ENCODE results near the gene AFG1L. TPM values are rescaled to one million over a fixed set of nuclear protein-coding genes. Genes with fewer than 3 reads are reported as not detected.
A peak's percentile ranks its signal among the peaks of the same experiment; 100 is the strongest.

The AFG1L gene
- total RNA-seq, 2 donors from 2014 or later: 5.9 to 7.2 TPM

DNA sequence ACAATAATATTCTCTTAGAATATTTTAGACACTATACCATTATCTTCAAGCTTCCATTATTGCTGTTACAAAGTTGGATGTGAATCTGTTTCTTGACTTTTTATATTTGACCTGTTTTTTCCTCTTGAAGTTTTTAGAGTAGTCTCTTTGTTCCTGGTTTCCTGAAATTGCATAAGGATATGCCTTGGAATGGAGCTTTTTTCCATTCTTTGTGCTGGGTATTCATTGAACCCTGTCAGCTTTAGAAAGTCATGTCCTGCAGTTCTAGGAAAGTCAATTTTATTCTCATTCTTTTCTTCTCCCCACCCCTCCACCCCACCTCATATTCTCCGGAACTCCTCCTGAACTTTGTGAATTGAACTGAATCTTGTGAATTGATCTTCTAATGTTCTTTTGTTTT, 173.5 kb downstream of the AFG1L start:
- Mint-ChIP-seq H3K27ac (no peak overlapping the region), H3K27me3 (ENCODE audit: low read depth) (peaks cover 30% of the 10 kb centered on the region), H3K4me1 (ENCODE audit: low read depth) (peaks cover under 1% of the 10 kb centered on the region), H3K4me3 (no peak overlapping the region), H3K9me3 (no peaks in the 10 kb centered on the region), H3K36me3 (ENCODE audit: insufficient read depth in 2 of 2) (no peaks in the 10 kb centered on the region)
- DNase-seq (no peak), ATAC-seq (replicated peaks in 1 of 2) (no peak)

GRCh38 chr6:108469316-108469715, 174.5 kb downstream of the AFG1L start:
- Mint-ChIP-seq H3K4me1 (ENCODE audit: low read depth) (peaks cover 9% of the 10 kb centered on the region), H3K27ac (no peak overlapping the region), H3K4me3 (no peak overlapping the region), H3K9me3 (no peaks in the 10 kb centered on the region), H3K36me3 (ENCODE audit: insufficient read depth in 2 of 2) (no peaks in the 10 kb centered on the region), H3K27me3 (ENCODE audit: low read depth) (peaks cover 35% of the 10 kb centered on the region)
- no peak for ATAC-seq (replicated peaks in 1 of 2)
- DNase-seq: no peak

DNA sequence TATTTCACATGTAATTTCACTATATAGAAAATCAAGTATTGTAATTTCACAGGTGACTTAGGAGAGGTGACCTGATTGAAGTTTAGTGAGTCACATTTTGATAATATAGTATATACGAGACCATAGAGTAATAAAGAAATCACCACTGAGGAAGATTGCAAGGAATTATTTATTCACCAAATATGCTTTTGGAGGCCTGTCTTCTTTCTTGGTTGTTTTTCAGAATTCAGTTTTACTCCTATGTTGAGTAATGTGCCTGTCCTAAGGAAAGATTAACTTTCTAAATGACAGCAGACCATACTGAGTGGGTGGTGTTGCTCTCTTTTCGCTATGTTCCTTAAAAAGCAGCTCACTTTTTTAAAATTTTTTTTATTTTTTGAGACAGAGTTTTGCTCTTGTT, 178.3 kb downstream of the AFG1L start:
- Mint-ChIP-seq H3K4me1 (ENCODE audit: low read depth) (peaks cover 9% of the 10 kb centered on the region), H3K27ac (no peak overlapping the region), H3K27me3 (ENCODE audit: low read depth) (peaks cover 52% of the 10 kb centered on the region), H3K9me3 (no peaks in the 10 kb centered on the region), H3K36me3 (ENCODE audit: insufficient read depth in 2 of 2) (no peaks in the 10 kb centered on the region), H3K4me3 (no peak overlapping the region)
- ATAC-seq (replicated peaks in 1 of 2) (peak; percentile 63 to 67), DNase-seq (no peak)

- Mint-ChIP-seq H3K4me1 (ENCODE audit: low read depth) (peaks cover 9% of the 10 kb centered on the region), H3K9me3 (peaks cover 0 to 1% of the 10 kb centered on the region in 2 donors), H3K27ac (no peak overlapping the region), H3K27me3 (ENCODE audit: low read depth) (peaks cover 31% of the 10 kb centered on the region), H3K36me3 (ENCODE audit: insufficient read depth in 2 of 2) (peaks cover 0 to 4% of the 10 kb centered on the region in 2 donors), H3K4me3 (no peak overlapping the region)
- ATAC-seq (replicated peaks in 1 of 2): no peak
- DNase-seq: no peak
Measured at GRCh38 chr6:108476376-108476775, 181.5 kb downstream of the AFG1L start.

DNA sequence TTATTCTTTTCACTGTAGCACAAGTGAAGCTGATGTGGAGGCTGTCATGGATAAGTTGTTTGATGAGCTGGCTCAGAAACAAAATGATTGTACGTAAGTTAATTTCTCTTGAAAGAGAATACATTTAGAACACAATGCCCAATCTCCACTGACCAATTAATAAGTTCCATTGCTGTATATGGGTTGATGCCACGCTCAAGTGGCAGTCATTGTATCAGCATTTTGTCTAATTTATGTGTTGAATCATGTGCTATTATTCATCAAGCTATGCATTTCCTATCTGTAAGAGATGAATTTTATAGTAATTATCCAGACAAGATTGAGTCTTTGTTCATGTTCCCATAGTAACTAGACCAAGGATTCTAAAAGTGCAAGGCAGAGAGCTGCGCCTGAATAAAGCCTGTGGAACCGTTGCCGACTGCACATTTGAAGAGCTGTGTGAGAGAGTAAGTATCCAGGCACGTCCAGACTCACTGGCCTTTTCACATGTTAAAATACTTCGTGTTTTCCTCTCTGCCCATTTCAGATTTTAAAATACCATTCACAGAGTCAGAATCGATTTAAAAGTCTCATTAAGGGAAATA, 182.1 kb downstream of the AFG1L start:
- Mint-ChIP-seq H3K36me3 (ENCODE audit: insufficient read depth in 2 of 2) (peaks cover 0 to 6% of the 10 kb centered on the region in 2 donors), H3K27me3 (ENCODE audit: low read depth) (peaks cover 26% of the 10 kb centered on the region), H3K27ac (no peak overlapping the region), H3K4me1 (ENCODE audit: low read depth) (peaks cover 9% of the 10 kb centered on the region), H3K4me3 (no peak overlapping the region), H3K9me3 (peaks cover 0 to 1% of the 10 kb centered on the region in 2 donors)
- no peak for DNase-seq
- no peak for ATAC-seq (replicated peaks in 1 of 2)

GRCh38 chr6:108482559-108482958, 187.7 kb downstream of the AFG1L start:
- Mint-ChIP-seq H3K9me3 (peaks cover 0 to 5% of the 10 kb centered on the region in 2 donors), H3K27me3 (ENCODE audit: low read depth) (no peaks in the 10 kb centered on the region), H3K27ac (no peak overlapping the region), H3K36me3 (ENCODE audit: insufficient read depth in 2 of 2) (peaks cover 1 to 9% of the 10 kb centered on the region in 2 donors), H3K4me1 (ENCODE audit: low read depth) (no peaks in the 10 kb centered on the region), H3K4me3 (no peak overlapping the region)
- no peak for ATAC-seq (replicated peaks in 1 of 2)
- no peak for DNase-seq

DNA sequence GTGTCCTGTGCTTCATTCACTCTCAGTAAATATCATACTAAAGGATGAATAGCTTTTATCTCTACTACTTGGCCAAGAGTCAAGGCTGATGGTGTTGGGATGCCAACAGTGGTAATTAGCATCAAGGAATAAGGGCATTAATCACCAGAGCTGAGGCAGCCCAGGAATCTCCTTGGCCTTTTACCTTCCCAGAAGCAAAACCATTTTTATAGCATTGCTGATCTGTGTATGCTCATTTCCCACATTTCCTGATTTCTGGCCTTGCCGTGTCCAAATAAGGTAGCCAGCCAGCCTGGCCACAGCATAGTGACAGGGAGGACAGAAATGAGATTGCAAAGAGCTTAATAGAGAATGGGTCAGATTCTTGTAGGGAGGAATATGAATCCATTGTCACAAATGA, 189.2 kb downstream of the AFG1L start:
- no peak for DNase-seq
- peaks cover 0 to 5% of the 10 kb centered on the region in 2 donors for H3K9me3 Mint-ChIP-seq
- H3K4me1 Mint-ChIP-seq (ENCODE audit: low read depth): no peaks in the 10 kb centered on the region
- H3K4me3 Mint-ChIP-seq: no peak overlapping the region
- no peak overlapping the region for H3K27ac Mint-ChIP-seq
- no peaks in the 10 kb centered on the region for H3K27me3 Mint-ChIP-seq (ENCODE audit: low read depth)
- H3K36me3 Mint-ChIP-seq (ENCODE audit: insufficient read depth in 2 of 2): peaks cover 1 to 9% of the 10 kb centered on the region in 2 donors
- no peak for ATAC-seq (replicated peaks in 1 of 2)

DNA sequence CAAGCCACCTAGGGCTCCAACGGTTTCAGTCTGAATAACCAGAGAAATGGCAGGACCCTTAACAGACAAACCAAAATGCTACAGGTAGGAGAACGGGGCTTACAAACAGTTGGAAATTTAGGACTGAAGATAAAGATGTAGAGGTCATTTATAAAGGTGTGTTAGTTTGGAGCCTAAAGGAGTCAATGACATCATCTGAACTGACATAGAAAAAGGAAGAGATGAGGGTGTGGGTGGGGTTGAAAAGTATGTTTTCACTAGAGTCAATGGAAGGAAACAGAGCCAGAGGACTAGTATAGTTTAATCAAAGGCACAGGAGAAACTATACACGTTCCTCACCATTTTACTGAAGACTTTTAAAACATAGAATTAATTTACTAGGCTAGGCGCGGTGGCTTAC, 194.8 kb downstream of the AFG1L start:
- no peak overlapping the region for H3K4me3 Mint-ChIP-seq
- no peaks in the 10 kb centered on the region for H3K36me3 Mint-ChIP-seq (ENCODE audit: insufficient read depth in 2 of 2)
- DNase-seq (no peak), ATAC-seq (replicated peaks in 1 of 2) (no peak)
- H3K27ac Mint-ChIP-seq: no peak overlapping the region
- H3K9me3 Mint-ChIP-seq: no peaks in the 10 kb centered on the region
- H3K27me3 Mint-ChIP-seq (ENCODE audit: low read depth): no peaks in the 10 kb centered on the region
- H3K4me1 Mint-ChIP-seq (ENCODE audit: low read depth): no peaks in the 10 kb centered on the region

GRCh38 chr6:108492131-108492766, 197.4 kb downstream of the AFG1L start:
- no peak for ATAC-seq (replicated peaks in 1 of 2)
- no peak overlapping the region for H3K27ac Mint-ChIP-seq
- DNase-seq: peak in 1 of 2 donors; percentile 5
- H3K27me3 Mint-ChIP-seq (ENCODE audit: low read depth): no peaks in the 10 kb centered on the region
- no peak overlapping the region for H3K4me3 Mint-ChIP-seq
- H3K4me1 Mint-ChIP-seq (ENCODE audit: low read depth): no peaks in the 10 kb centered on the region
- H3K36me3 Mint-ChIP-seq (ENCODE audit: insufficient read depth in 2 of 2): no peaks in the 10 kb centered on the region
- no peaks in the 10 kb centered on the region for H3K9me3 Mint-ChIP-seq

- Mint-ChIP-seq H3K27me3 (ENCODE audit: low read depth) (no peaks in the 10 kb centered on the region), H3K36me3 (ENCODE audit: insufficient read depth in 2 of 2) (no peaks in the 10 kb centered on the region), H3K9me3 (no peaks in the 10 kb centered on the region), H3K4me3 (no peak overlapping the region), H3K27ac (no peak overlapping the region), H3K4me1 (ENCODE audit: low read depth) (no peaks in the 10 kb centered on the region)
- DNase-seq (no peak), ATAC-seq (replicated peaks in 1 of 2) (no peak)
Measured at GRCh38 chr6:108494434-108494833, 199.6 kb downstream of the AFG1L start.

GRCh38 chr6:108497883-108498282, 203.0 kb downstream of the AFG1L start:
- Mint-ChIP-seq H3K9me3 (no peaks in the 10 kb centered on the region), H3K27ac (no peak overlapping the region), H3K36me3 (ENCODE audit: insufficient read depth in 2 of 2) (no peaks in the 10 kb centered on the region), H3K27me3 (ENCODE audit: low read depth) (no peaks in the 10 kb centered on the region), H3K4me1 (ENCODE audit: low read depth) (no peaks in the 10 kb centered on the region), H3K4me3 (no peak overlapping the region)
- ATAC-seq (replicated peaks in 1 of 2): no peak
- peak; percentile 5 to 14 for DNase-seq

- no peak for DNase-seq
- H3K4me3 Mint-ChIP-seq: no peak overlapping the region
- H3K36me3 Mint-ChIP-seq (ENCODE audit: insufficient read depth in 2 of 2): no peaks in the 10 kb centered on the region
- H3K4me1 Mint-ChIP-seq (ENCODE audit: low read depth): no peaks in the 10 kb centered on the region
- ATAC-seq (replicated peaks in 1 of 2): no peak
- no peaks in the 10 kb centered on the region for H3K27me3 Mint-ChIP-seq (ENCODE audit: low read depth)
- H3K27ac Mint-ChIP-seq: no peak overlapping the region
- no peaks in the 10 kb centered on the region for H3K9me3 Mint-ChIP-seq
Measured at GRCh38 chr6:108501559-108501958, 206.7 kb downstream of the AFG1L start.

DNA sequence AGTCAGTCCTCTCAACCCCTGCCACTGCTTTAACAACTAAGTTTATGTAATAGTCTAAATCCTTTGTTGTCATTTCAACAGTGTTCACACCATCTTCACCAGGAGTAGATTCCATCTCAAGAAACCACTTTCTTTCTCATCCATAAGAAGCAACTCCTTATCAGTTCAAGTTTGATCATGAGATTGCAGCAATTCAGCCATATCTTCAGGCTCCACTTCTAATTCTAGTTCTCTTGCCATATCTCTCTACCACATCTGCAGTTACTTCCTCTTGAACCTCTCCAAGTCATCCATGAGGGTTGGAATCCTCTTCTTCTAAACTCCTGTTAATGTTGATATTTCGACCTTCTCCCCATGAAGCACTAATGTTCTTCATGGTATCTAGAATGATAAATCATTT, 208.0 kb downstream of the AFG1L start:
- Mint-ChIP-seq H3K4me3 (no peak overlapping the region), H3K9me3 (no peaks in the 10 kb centered on the region), H3K27me3 (ENCODE audit: low read depth) (no peaks in the 10 kb centered on the region), H3K27ac (no peak overlapping the region), H3K4me1 (ENCODE audit: low read depth) (no peaks in the 10 kb centered on the region), H3K36me3 (ENCODE audit: insufficient read depth in 2 of 2) (no peaks in the 10 kb centered on the region)
- no peak for DNase-seq
- ATAC-seq (replicated peaks in 1 of 2): no peak

- H3K4me1 Mint-ChIP-seq (ENCODE audit: low read depth): no peaks in the 10 kb centered on the region
- H3K4me3 Mint-ChIP-seq: no peak overlapping the region
- H3K9me3 Mint-ChIP-seq: no peaks in the 10 kb centered on the region
- DNase-seq (no peak), ATAC-seq (replicated peaks in 1 of 2) (no peak)
- H3K36me3 Mint-ChIP-seq (ENCODE audit: insufficient read depth in 2 of 2): no peaks in the 10 kb centered on the region
- H3K27me3 Mint-ChIP-seq (ENCODE audit: low read depth): no peaks in the 10 kb centered on the region
- no peak overlapping the region for H3K27ac Mint-ChIP-seq
Measured at GRCh38 chr6:108507316-108507715, 212.5 kb downstream of the AFG1L start.
